ENCODE results near the gene SARM1. TPM values are rescaled to one million over a fixed set of nuclear protein-coding genes. Genes with fewer than 3 reads are reported as not detected.

SARM1 gene
- total and polyA plus RNA-seq, 2 donors (not counting 3 experiments of a cell fraction or from before 2014, with no cell fraction given) = 5.6 to 7.0 TPM

- Histone ChIP-seq H3K9ac (replicated peaks; ENCODE audit: extremely low read depth, insufficient read depth, low read length) (no peak overlapping the region), H3K4me2 (ENCODE audit: insufficient read depth, low read length) (no peak overlapping the region), H3K4me3 (replicated peaks in 1 of 3; ENCODE audit: insufficient read depth in 1 of 3, low read depth in 1 of 3, low read length in 3 of 3) (no peak overlapping the region), H3K79me2 (ENCODE audit: control insufficient read depth, insufficient read depth, low read length) (no peaks in the 10 kb centered on the region), H3K27me3 (ENCODE audit: control insufficient read depth in 2 of 2, insufficient read depth in 2 of 2, low read length in 2 of 2) (peaks cover 0 to 2% of the 10 kb centered on the region in 2 experiments), H3K4me1 (ENCODE audit: control insufficient read depth, extremely low read depth, insufficient read depth, low read length) (peaks cover 9% of the 10 kb centered on the region), H3K9me1 (replicated peaks; ENCODE audit: control insufficient read depth, extremely low read depth, insufficient read depth, low read length) (no peaks in the 10 kb centered on the region), H2AFZ (ENCODE audit: low read depth, low read length) (no peak overlapping the region), H4K20me1 (replicated peaks; ENCODE audit: control insufficient read depth, extremely low read depth, insufficient read depth, low read length) (no peaks in the 10 kb centered on the region), H3K36me3 (ENCODE audit: control insufficient read depth in 2 of 2, extremely low read depth in 1 of 2, insufficient read depth in 2 of 2, low read length in 2 of 2) (no peaks in the 10 kb centered on the region), H3K27ac (ENCODE audit: insufficient read depth, low read depth, low read length) (no peak overlapping the region), H3K9me3 (replicated peaks; ENCODE audit: control insufficient read depth, insufficient read depth, low read length) (no peaks in the 10 kb centered on the region)
- TF ChIP-seq FOS (IDR thresholded peaks at IDR 0.05; ENCODE audit: borderline replicate concordance, insufficient read depth, low read length) = no peak
- TF ChIP-seq POLR2AphosphoS5 (IDR thresholded peaks at IDR 0.05; ENCODE audit: insufficient read depth, low read depth, low read length) = no peak
- no peak for TF ChIP-seq MYC (IDR thresholded peaks at IDR 0.05; ENCODE audit: low read depth, low read length)
- TF ChIP-seq POLR2A (IDR thresholded peaks at IDR 0.05; ENCODE audit: low read depth, low read length) = no peak
- no peak for TF ChIP-seq EZH2 (IDR thresholded peaks at IDR 0.05; ENCODE audit: borderline replicate concordance, low read depth, low read length, severe bottlenecking)
- TF ChIP-seq JUN (IDR thresholded peaks at IDR 0.05; ENCODE audit: borderline replicate concordance, insufficient read depth, insufficient read length, low read depth) = no peak
- TF ChIP-seq GATA2 (IDR thresholded peaks at IDR 0.05; ENCODE audit: insufficient read depth, insufficient read length, low read depth, low read length) = no peak
- no peak for TF ChIP-seq CTCF (IDR thresholded peaks at IDR 0.05; ENCODE audit: extremely low read depth in 1 of 2, insufficient read depth in 1 of 2, low read depth in 1 of 2, low read length in 2 of 2)
- DNase-seq (ENCODE audit: low read depth, low spot score) (no peak), FAIRE-seq (no peak)
- ChIA-PET POLR2A (no interaction called here), CTCF (interaction anchor here (1.9 to 5.1 kb wide), 2 partner anchors 13 to 21 kb away, joined by 6 to 34 read pairs; no protein-coding TSS in a partner anchor)
- intact Hi-C loops (cut with micrococcal nuclease) (no loop called here), dilution Hi-C loops (cut with MboI; ENCODE audit: extremely low pct_ligation_motif_present, low sequenced_read_pairs) (no loop called here)
- BruUV-seq (replicated peaks) = no TSS peak
Observed at GRCh38 chr17:28404007-28404406, 32.5 kb downstream of the SARM1 start.
